Ovary (tissue), 3 donors: Measurements from ENCODE around the gene DDX51.

Experiments used
- EP300 ChIP-seq: sonication (generic); formaldehyde crosslinking; IDR thresholded peaks from one replicate; pipeline ENCODE4 v1.6.1; 2017; ENCODE audit warnings: antibody characterized with exemption
- TF ChIP-seq, protein P1 (sequence below), 3 donors: fragments of 450-650 bp in 2 of 3; fragments of 200-600 bp in 1 of 3; IDR thresholded peaks; one replicate each; pipeline versions ENCODE4 v1.5.1 to v1.8.0; 2016 to 2022; ENCODE audit warnings: antibody characterized with exemption in 3 of 3, mild to moderate bottlenecking in 1 of 3
- donor health status: DM: no; HTN: no; CAD: no.

DNA sequence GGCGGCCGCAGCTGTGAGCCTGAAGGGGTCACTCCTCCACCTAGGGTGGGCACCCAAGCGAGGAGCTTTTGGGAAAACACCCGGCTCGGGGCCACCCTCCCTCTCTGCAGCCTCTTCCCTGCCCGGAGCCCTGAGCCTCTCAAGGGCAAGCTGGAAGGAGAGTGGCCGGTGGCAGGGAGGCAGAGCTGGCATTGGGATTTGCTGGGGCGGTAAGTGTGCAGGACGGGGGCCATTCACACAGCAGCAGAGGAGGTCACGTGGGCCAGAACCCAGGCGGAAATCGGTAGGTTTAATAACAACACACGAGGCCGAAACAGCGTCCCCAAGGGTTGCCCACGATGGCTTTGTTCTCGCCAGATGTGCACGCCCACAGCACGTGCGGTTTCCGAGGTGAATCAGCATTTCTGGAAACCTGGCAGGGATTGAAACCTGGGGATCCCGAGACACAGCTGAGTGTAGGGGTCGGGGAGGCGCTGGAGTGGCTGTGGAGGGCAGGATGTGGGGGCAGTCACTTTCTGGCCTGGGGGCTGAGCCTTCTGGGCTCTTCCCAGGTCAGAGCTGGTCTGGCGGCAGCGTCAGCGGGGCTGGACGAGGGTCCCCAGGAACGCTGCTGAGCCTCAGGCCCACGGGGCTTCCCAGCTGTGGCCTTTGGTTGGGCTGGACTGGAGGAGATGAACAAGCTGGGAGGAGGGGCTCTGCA is 23.6 kb upstream of the DDX51 start:
- no peak for TF ChIP-seq EP300
- TF ChIP-seq, protein P1, sequence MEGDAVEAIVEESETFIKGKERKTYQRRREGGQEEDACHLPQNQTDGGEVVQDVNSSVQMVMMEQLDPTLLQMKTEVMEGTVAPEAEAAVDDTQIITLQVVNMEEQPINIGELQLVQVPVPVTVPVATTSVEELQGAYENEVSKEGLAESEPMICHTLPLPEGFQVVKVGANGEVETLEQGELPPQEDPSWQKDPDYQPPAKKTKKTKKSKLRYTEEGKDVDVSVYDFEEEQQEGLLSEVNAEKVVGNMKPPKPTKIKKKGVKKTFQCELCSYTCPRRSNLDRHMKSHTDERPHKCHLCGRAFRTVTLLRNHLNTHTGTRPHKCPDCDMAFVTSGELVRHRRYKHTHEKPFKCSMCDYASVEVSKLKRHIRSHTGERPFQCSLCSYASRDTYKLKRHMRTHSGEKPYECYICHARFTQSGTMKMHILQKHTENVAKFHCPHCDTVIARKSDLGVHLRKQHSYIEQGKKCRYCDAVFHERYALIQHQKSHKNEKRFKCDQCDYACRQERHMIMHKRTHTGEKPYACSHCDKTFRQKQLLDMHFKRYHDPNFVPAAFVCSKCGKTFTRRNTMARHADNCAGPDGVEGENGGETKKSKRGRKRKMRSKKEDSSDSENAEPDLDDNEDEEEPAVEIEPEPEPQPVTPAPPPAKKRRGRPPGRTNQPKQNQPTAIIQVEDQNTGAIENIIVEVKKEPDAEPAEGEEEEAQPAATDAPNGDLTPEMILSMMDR (IDR thresholded peaks at IDR 0.05): no peak
